Retina (tissue), 1 donor: ENCODE results near the gene EPN3.

Source experiments
- DNase-seq: peaks from one replicate; pipeline ENCODE4 v3.0.0-alpha.2; 2016

The EPN3 gene

DNA sequence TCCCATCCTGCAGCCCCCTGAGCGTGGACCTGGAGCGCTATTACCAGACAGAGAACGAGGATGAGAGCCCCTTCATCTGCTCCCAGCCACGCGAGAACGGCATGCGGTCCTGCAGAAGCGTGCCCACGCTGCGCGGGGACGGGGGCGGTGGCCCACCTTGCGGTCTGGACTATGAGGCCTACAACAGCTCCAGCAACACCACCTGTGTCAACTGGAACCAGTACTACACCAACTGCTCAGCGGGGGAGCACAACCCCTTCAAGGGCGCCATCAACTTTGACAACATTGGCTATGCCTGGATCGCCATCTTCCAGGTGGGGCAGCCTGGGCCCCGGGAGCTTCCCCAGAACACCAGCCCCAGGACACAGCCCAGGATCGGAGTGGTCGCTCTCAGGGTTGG lies 40.0 kb downstream of the EPN3 start:
- DNase-seq: no peak

DNA sequence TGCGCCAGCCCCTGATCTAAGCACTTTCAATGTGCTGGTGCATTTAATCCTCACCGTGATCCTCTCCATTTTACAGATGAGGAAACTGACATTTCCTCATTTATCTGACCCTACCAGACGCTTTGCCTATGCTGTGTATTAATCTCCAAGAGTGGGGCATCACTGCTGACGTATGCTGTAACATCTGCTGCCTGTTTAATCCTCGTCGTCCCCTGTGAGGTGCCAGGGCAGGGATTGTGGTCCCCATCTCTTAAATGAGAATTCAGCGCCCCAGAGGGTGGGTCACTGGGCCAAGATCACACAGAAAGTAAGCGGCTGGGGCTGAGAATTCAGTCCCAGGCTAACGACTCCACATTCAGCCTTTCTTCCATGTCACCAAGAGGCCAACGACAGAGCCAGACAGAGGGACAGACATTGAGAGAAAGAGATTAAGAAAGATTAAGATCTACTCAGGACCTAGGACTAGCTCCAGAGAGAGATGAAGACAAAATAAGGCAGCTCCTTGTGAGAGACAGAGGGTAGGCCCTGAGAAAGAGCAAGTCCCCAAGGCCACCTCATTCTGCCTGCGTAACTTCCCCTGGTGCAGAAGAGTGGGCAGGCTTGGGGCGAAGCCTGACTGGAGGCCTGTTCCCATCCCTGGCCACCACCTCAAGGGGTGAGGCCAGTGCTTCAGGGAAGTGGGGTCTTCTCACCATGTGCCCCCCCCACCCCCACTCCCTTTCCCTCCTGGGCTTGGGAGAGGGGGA lies 41.5 kb downstream of the EPN3 start:
- DNase-seq: peak; percentile 53

DNA sequence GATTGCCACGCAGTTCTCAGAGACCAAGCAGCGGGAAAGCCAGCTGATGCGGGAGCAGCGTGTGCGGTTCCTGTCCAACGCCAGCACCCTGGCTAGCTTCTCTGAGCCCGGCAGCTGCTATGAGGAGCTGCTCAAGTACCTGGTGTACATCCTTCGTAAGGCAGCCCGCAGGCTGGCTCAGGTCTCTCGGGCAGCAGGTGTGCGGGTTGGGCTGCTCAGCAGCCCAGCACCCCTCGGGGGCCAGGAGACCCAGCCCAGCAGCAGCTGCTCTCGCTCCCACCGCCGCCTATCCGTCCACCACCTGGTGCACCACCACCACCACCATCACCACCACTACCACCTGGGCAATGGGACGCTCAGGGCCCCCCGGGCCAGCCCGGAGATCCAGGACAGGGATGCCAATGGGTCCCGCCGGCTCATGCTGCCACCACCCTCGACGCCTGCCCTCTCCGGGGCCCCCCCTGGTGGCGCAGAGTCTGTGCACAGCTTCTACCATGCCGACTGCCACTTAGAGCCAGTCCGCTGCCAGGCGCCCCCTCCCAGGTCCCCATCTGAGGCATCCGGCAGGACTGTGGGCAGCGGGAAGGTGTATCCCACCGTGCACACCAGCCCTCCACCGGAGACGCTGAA lies 43.2 kb downstream of the EPN3 start:
- DNase-seq: peak; percentile 9

DNA sequence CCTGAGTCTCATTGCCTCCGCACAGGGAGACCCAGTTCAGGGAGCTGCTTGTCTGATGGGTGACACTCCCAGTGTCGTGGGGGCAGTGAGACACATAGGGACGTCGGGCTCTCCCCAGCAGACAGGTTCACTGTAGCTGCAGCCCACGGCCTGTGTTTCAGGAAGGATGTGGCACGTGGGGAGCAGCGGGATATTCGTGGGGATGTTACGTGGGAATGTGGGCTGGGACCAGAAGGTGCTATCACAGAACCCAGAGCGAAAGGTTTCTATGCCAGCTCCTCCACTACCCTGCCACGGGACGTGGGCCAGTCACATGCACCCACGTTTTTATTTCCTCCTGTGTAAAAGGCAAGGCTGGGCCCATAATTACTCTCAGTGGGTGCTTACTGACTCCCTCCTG lies 44.3 kb downstream of the EPN3 start:
- no peak for DNase-seq

DNA sequence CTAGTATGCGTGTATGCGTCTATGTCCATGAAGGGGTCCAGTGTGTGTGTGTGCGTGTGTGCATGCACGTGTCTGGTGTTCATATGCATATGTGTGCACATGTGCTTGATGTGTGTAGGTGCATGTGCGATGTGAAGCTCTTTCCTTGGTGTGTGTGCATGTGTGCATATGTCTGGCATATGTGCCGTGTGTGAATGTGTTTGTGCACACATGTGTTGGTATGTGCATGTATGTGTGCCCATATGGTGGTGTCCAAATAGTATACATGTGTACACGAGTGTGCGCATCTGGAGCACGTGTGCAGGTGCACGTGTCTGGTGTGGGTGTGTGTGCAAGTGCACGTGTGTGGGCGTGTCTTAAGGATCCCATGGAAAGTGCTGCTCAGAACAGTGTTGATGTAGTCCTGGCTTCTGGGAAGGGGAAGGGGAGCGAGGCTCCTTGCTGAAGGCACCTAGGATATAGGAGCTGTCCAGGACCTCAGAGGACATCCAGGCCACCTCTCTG lies 45.0 kb downstream of the EPN3 start:
- peak; percentile 9 for DNase-seq

DNA sequence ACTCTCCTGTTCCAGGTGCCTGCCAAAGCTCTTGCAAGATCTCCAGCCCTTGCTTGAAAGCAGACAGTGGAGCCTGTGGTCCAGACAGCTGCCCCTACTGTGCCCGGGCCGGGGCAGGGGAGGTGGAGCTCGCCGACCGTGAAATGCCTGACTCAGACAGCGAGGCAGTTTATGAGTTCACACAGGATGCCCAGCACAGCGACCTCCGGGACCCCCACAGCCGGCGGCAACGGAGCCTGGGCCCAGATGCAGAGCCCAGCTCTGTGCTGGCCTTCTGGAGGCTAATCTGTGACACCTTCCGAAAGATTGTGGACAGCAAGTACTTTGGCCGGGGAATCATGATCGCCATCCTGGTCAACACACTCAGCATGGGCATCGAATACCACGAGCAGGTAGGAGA lies 45.6 kb downstream of the EPN3 start:
- peak; percentile 28 for DNase-seq

DNA sequence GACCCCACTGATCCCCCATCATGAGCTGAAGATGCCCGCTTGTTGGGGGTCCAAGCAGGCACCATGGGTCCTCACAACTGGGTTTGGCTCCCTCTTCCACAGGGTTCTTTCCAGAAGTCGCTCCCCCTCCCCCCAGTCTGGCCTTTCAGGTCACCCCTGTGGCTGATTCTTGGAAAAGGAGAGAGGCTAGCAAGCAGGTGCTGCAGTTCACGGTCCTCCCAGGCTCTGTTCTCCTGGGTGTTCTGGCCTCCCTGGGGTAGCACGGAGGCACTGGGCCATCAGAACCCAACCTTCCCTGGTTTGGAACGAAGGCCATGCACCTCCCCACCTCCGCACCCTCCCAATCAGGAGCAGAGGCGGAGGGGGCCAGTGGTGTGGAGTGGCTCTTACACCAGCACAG lies 46.9 kb downstream of the EPN3 start:
- no peak for DNase-seq

DNA sequence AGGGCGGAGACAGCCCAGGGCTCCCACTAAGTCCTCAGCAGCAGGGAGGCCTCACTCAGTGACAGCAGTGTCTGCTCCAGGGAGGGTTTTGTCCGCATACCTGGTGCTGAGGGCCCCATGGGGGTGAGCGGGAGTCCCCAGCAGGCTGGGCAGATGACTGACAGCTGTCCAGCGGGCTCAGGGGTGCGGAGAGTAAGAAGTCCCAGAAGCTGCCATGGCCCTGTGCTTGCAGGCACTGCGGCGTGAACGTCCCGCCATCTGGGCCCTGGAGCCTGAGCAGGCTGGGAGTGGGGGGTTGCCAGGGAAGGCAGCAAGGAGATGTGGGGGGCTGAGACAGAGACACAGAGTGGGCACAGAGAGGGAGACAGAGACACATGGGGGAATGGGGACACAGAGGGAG lies 48.1 kb downstream of the EPN3 start:
- no peak for DNase-seq

DNA sequence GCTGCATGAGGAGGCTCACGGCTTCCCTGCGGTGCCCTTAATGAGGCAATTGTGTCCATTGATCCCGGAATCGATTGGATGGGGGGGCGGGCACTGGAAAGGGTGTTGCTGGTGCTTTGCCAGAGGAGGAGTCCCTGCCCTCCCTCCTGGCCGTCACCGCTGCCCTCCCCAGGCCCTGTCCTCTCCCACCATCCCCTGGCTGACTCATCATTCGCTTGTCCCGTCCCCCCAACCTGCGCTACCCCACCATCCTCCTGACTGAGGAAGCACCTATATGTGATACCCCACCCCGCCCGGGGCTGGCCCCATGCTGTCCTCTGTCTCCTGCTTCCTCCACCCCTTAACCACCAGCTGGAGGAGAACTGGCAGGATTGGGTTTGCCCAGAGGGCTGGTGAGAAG lies 48.8 kb downstream of the EPN3 start:
- no peak for DNase-seq

DNA sequence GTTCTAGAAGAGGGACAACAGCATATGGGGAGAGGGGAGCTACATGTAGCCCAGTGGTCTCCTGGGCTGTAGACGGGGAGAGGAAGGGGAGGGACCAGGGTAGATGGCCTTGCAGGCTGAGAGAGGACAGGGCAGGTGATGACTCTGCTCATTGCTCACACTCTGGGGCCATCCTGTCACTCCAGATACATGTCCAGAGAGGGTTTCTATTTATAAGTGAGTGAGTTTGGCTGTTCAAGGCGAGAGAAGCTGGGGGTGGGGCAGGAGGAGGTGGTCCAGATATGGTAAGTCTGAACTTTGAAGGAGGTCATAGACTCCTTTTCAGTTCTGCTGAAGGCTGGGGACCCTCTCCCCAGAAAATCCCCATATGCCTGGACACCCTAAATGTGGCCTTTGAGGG lies 50.2 kb downstream of the EPN3 start:
- no peak for DNase-seq

DNA sequence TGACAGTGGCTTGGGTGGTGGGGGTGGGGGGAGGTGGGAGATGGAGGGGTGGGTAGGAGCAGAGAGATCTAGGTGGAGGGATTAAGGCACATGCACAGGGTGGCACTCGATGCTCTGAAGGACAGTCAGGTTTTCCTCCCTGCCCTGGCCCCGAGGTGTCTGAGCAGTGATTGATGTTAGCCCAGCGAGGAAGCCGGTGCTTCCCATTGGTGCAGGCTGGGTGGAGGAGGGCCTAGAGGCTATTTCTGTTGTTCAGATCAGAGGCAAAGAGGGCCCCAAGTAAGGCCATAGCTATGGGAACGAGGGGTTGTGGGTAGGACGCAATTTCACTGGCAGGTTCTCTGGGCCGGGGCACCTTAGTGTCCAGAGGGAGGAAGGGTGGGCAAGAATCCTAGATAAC lies 51.1 kb downstream of the EPN3 start:
- DNase-seq: no peak

DNA sequence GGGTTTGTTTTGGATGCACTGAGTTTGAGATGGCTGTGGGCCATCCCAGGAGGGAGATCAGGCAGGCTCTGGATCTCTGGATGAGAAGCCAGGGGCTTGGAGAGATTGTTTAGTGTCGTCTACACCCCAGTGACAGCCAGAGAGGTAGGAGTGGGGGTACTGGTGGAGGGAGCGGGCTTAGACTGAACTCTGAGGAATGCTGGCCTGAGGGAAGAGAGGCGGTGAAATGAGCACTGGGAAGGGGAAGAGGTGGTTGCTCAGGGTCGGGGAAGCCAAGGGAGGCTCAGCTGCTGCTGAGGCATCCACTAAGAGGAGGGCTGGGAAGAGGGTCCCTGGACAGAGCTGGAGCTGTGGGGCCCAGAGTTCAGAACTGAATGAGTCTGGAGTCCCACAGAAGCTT lies 51.6 kb downstream of the EPN3 start:
- no peak for DNase-seq

DNA sequence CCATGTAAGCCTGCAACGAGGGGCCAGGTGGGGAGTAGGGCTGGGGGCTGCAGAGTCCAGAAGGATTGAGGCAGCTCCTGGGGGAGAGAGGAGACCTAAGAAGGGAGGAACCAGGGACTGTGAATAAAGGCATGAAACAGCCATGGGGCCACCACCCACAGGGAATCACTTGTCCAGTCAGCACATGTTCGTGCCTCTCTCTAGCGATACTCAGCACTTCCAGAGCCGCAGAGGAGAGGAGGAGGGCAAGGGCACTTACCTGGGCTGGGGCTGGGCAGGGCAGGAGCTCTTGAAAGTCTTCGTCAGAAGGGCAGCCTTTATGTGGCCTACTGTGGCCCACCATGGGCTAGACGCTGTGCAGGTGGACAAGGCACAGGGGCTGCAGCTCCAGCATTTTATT lies 52.2 kb downstream of the EPN3 start:
- DNase-seq: no peak

DNA sequence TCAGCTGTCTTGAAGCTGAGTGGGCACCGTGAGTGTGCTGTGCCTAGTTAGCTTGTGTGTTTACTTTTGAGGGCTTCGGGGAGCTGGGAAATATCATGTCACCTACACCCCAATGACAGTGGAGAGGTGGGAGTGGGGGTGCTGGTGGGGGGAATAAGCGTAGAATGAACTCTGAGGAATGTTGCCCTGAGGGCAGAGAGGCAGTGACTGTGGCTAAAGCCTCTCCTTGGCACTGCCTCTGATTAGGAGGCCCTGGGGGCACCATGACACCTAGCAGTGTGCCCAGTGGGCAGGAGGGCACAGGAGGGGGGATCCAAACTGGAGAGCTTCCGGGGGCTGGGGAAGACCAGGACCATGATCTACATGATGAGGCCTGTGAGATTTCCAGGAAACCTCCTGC lies 52.8 kb downstream of the EPN3 start:
- no peak for DNase-seq

DNA sequence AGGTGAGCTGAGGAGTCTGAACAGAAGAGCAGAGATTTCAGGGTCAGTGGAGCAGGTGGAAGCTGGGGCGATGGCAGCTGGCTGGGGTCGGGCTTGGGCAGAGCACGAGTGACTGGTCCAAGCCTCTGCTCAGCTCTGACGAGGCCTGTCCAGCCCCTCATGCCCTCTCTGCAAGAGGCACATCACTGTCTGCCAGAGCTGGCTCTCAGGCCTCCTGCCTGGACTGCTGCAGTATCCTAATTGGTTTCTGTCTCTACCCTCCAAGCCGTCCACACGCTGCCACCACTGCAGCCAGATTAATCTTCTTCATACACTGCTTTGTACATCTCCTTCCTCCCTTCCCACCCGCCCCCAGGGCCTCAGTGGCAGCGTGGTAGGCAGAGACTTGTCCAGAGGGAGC lies 53.4 kb downstream of the EPN3 start:
- no peak for DNase-seq

DNA sequence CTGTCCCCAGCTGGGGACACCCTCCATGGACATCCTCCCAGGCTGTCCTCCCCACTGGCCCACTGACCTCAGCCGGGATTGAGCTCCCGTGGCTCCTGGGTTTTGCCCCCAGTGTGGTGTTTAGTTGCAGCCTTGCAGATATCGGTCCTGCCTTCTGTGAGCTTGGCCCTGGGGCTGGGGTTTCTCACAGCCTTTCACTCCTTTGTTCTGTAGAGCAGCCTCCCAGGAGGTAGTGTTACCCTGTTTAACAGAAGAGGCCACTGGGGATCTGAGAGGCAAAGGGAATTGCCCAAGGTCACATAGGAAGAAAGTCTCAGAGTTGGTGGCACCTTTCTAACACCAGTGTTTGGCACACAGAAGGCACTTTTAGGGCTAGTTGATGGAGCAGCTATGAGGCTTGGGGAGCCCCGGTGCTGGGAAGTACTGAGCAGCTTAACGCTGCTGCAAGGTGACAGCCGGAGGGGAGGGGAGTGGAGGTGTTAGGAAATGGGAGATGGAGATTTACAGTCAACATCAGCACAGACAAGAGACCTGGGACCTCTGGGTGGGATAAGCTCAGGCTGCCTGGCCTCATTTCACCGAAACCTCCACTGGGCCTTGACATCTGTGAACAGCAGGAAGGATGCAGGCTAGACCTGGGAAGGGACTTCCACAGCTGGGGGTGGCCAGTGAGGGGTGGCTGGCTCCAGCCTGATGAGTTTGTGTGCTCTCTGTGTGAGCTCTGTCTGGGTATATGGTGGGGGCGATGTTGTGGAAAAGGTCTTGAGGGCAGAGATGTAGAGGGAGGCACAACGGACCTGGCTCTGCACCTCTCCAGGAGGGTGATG lies 54.1 kb downstream of the EPN3 start:
- no peak for DNase-seq

DNA sequence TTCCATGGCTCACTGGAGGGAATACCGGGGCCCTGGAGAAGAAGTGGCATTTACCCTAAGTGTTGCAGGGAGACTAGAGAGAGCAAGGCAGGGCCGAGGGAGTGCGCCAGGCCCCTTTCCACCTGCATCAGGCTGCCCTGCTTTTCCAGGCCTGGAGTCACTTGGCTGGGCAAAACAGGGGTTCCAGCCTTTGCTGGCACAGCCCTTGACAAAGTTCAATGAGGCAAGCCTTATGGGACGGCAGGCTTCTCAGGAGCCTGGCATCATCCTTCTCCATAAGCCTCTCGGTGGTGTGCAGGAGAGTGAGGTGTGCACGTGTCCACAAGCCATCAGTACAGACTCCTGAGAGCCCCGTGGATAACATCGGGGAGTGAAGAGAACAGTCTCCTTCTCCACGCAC lies 55.0 kb downstream of the EPN3 start:
- DNase-seq: no peak

DNA sequence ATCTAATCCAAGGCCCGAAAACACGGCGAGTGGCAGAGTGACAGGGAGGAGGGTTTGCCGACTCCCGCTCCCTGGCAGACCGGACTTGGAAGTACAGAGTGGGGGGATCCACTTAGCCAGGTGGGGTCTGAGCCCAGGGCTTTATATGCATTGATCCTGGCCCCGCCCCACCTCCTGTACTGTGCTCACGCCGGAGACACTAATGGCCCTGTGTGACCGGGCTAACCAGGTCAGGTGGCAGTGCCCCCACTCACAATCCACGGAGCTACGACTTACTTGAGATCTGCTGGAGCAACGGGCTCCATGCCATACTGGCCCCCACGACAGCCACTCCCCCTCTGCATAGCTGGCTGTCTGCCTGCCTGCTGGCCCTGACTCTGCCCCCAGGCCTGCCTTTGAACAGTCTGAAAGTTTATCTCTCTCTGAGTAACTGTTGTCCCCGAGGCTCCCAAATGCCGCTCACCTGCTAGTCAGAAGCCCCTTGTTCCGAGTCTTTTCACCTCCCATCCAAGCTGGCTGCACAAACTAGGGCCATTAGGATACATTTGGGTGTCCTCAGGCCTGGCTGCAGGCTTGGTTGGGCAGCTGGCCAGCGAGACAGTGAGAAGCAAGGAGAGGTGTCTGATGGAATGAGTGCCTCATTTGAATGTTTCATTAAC lies 56.0 kb downstream of the EPN3 start:
- DNase-seq: no peak

DNA sequence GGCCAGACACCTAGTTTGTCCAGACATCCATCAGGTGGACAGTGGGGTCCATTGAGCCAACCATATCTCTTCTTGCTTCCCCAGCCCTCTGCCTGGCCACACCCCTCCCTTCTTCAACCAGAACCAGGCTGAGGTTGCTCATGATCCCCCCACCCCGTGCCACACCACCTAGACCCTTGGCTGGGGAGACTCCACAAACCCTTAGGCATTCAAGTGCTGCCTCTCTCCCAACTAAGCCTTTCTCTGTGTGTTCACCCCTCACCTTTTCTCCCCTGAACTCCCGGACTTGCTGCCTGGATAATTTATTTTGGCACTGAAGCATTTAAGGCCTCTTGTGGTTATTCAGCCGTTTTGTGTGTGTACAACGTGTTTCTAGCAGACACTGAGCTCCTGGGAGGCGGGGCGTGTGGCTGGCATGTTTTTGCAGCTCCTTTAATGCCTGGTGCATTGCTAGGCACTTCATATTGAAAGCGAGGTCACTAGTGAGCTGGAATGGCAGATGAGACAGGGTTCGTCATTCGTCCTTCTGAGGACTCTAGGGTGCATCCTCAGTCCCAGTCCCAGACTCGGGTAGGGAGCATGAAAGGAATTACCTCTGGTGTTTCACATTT lies 56.7 kb downstream of the EPN3 start:
- no peak for DNase-seq

DNA sequence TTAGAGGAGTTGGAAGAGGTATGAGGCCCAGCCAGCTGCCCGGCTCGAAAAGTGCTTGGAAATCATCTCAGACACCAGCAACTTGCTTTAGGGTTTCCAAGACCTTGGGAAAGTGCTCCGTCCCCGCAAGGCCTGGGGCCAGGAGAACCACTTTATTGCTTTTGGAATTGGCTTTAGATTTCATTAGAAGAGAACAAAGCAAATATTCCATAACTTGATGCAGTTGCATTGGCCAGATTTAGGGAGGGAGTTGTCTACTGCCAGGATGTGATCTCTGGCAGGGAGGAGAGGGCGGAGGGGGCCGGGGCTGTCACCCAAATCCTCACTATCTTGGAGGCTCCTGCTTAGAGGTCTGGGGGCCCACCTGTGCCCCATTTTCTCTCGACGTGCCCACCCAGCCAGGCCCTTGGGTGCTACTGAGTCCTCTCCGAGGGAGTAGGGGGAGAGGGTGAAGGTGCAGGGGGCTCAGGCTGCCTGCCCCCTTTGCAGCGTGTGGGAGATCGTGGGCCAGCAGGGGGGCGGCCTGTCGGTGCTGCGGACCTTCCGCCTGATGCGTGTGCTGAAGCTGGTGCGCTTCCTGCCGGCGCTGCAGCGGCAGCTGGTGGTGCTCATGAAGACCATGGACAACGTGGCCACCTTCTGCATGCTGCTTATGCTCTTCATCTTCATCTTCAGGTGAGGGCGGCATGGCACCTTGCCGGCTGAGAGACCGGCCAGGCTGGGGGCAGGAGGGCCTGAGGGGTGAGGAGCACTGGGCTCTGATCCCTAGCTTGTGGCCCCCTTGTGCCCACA lies 58.6 kb downstream of the EPN3 start:
- DNase-seq: no peak

DNA sequence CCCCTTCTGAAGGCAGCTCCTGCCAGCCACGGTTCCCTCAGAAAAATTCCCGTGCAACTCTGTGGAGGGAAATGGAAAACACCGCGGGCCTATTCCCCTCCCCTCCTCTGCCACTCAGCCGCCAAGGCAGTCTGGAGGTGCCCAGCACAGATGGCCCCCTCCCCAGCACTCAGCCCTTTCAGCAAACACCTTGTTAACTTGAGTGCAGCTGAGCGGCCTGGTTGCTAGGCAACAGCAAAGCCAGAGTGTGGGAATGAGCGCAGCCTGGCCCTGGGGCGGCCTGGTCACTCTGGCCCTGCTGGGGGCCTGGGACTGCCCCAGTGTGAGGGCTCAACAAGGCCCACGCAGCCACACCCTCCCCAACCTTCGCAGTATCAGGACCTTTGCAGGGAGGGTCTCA lies 60.8 kb downstream of the EPN3 start:
- peak; percentile 90 for DNase-seq
